H9 (cell line): ENCODE results near the gene CLCN5. TPM values are rescaled to one million over a fixed set of nuclear protein-coding genes. Genes with fewer than 3 reads are reported as not detected.

ENCODE experiments used
- DNase-seq: peaks from one replicate; pipeline ENCODE4 v3.0.0-alpha.2; 2017
- H2AFZ ChIP-seq: one replicate; pipeline ENCODE4 v1.6.1; 2013; ENCODE audit warnings: mild to moderate bottlenecking, low read length, control low read depth, moderate library complexity
- H2AK5ac ChIP-seq: 2 replicates; pipeline ENCODE4 v1.6.1; 2013; ENCODE audit warnings: low read length, control low read depth, mixed read lengths; ENCODE audit not compliant: insufficient read length
- H2BK120ac ChIP-seq: one replicate; pipeline ENCODE4 v1.6.1; 2013; ENCODE audit warnings: low read depth, mild to moderate bottlenecking, low read length, control low read depth, inconsistent platforms; ENCODE audit not compliant: poor library complexity, severe bottlenecking
- H2BK12ac ChIP-seq: 2 replicates; pipeline ENCODE4 v1.6.1; 2013; ENCODE audit warnings: low read length, control low read depth, mixed read lengths, low read depth; ENCODE audit not compliant: insufficient read length
- H2BK15ac ChIP-seq: 2 replicates; pipeline ENCODE4 v1.6.1; 2013; ENCODE audit warnings: low read depth, low read length, control low read depth
- H2BK20ac ChIP-seq: one replicate; pipeline ENCODE4 v1.6.1; 2013; ENCODE audit warnings: low read depth, mild to moderate bottlenecking, low read length, control low read depth, inconsistent platforms; ENCODE audit not compliant: poor library complexity, severe bottlenecking
- H2BK5ac ChIP-seq: 2 replicates; pipeline ENCODE4 v1.6.1; 2013; ENCODE audit warnings: low read length, control low read depth, mixed read lengths; ENCODE audit not compliant: insufficient read length
- H3K14ac ChIP-seq: 2 replicates; pipeline ENCODE4 v1.6.1; 2013; ENCODE audit warnings: low read length, control low read depth; ENCODE audit not compliant: insufficient read depth
- H3K18ac ChIP-seq: 2 replicates; pipeline ENCODE4 v1.6.1; 2013; ENCODE audit warnings: low read depth, mild to moderate bottlenecking, mixed read lengths, low read length, control low read depth; ENCODE audit not compliant: insufficient read length
- H3K23ac ChIP-seq: 2 replicates; pipeline ENCODE4 v1.6.1; 2013; ENCODE audit warnings: low read length, control low read depth, mixed read lengths, low read depth; ENCODE audit not compliant: insufficient read length
- H3K23me2 ChIP-seq: 2 replicates; pipeline ENCODE4 v1.6.1; 2013; ENCODE audit warnings: low read depth, mild to moderate bottlenecking, mixed read lengths, low read length, control low read depth; ENCODE audit not compliant: insufficient read length, poor library complexity, severe bottlenecking
- H3K27ac ChIP-seq: 2 replicates; pipeline ENCODE4 v1.5.1; 2013; ENCODE audit warnings: low read length, control low read depth, mixed read lengths, low read depth; ENCODE audit not compliant: insufficient read length
- H3K27me3 ChIP-seq: 2 replicates; pipeline ENCODE4 v1.6.1; 2013; ENCODE audit warnings: low read length, control low read depth, inconsistent platforms; ENCODE audit not compliant: insufficient read depth
- H3K4ac ChIP-seq: 2 replicates; pipeline ENCODE4 v1.6.1; 2013; ENCODE audit warnings: low read depth, mild to moderate bottlenecking, control low read depth, inconsistent platforms, low read length, moderate library complexity
- H3K4me1 ChIP-seq: 2 replicates; pipeline ENCODE4 v1.6.1; 2013; ENCODE audit warnings: low read length, control low read depth, inconsistent platforms; ENCODE audit not compliant: insufficient read depth
- H3K4me2 ChIP-seq: 2 replicates; pipeline ENCODE4 v1.6.1; 2013; ENCODE audit warnings: low read length, control low read depth, mixed read lengths; ENCODE audit not compliant: insufficient read length, insufficient read depth
- H3K56ac ChIP-seq: 2 replicates; pipeline ENCODE4 v1.6.1; 2013; ENCODE audit warnings: low read depth, mild to moderate bottlenecking, mixed read lengths, low read length, control low read depth; ENCODE audit not compliant: insufficient read length
- H3K79me1 ChIP-seq: 2 replicates; pipeline ENCODE4 v1.6.1; 2013; ENCODE audit warnings: low read depth, mild to moderate bottlenecking, moderate library complexity, low read length, control low read depth, inconsistent platforms; ENCODE audit not compliant: insufficient read depth, poor library complexity, severe bottlenecking
- H3K79me2 ChIP-seq: 2 replicates; pipeline ENCODE4 v1.6.1; 2013; ENCODE audit warnings: low read length, control low read depth, inconsistent platforms; ENCODE audit not compliant: insufficient read depth
- H3K9ac ChIP-seq: 2 replicates; pipeline ENCODE4 v1.6.1; 2013; ENCODE audit warnings: low read length, control low read depth, mixed read lengths; ENCODE audit not compliant: insufficient read length; ENCODE audit errors: extremely low read depth
- H3K9me3 ChIP-seq: one replicate; pipeline ENCODE4 v1.6.1; 2013; ENCODE audit warnings: low read depth, low read length, inconsistent platforms; ENCODE audit not compliant: control insufficient read depth
- H3T11ph ChIP-seq: one replicate; pipeline ENCODE4 v1.6.1; 2013; ENCODE audit warnings: mild to moderate bottlenecking, low read length, control low read depth, inconsistent platforms
- H4K20me1 ChIP-seq: one replicate; pipeline ENCODE4 v1.6.1; 2013; ENCODE audit not compliant: control insufficient read depth, insufficient read length, insufficient read depth
- H4K5ac ChIP-seq: 2 replicates; pipeline ENCODE4 v1.6.1; 2013; ENCODE audit warnings: low read depth, mild to moderate bottlenecking, mixed read lengths, low read length, control low read depth; ENCODE audit not compliant: insufficient read length
- H4K8ac ChIP-seq: replicated peaks from 2 replicates; pipeline ENCODE4 v1.6.1; 2013; ENCODE audit warnings: low read length, control low read depth, mixed read lengths, low read depth; ENCODE audit not compliant: insufficient read length
- H4K91ac ChIP-seq: 2 replicates; pipeline ENCODE4 v1.6.1; 2013; ENCODE audit warnings: low read depth, mild to moderate bottlenecking, moderate library complexity, mixed read lengths, low read length, control low read depth; ENCODE audit not compliant: insufficient read length
- H3K27ac Mint-ChIP-seq, 3 experiments: 2 replicates in 2 of 3; 3 replicates in 1 of 3; pipeline ENCODE4 v1.8.0; 2020 to 2021; ENCODE audit warnings: mixed read lengths in 3 of 3, mild to moderate bottlenecking in 1 of 3, moderate library complexity in 1 of 3
- H3K27me3 Mint-ChIP-seq: 2 replicates; pipeline ENCODE4 v1.8.0; 2021; ENCODE audit warnings: low read depth, mild to moderate bottlenecking, moderate library complexity, mixed read lengths
- H3K36me3 Mint-ChIP-seq, 3 experiments: 2 replicates in 2 of 3; 3 replicates in 1 of 3; pipeline ENCODE4 v1.8.0; 2020 to 2021; ENCODE audit warnings: low read depth in 3 of 3, mixed read lengths in 3 of 3; ENCODE audit not compliant: insufficient read depth in 1 of 3
- H3K4me1 Mint-ChIP-seq, 2 experiments: 2 replicates each; pipeline ENCODE4 v1.8.0; 2020; ENCODE audit warnings: mixed read lengths in 2 of 2
- H3K4me3 Mint-ChIP-seq, 2 experiments: 2 replicates in 1 of 2; 3 replicates in 1 of 2; pipeline ENCODE4 v1.8.0; 2020 to 2021; ENCODE audit warnings: mild to moderate bottlenecking in 2 of 2, mixed read lengths in 2 of 2, moderate library complexity in 1 of 2
- H3K9me3 Mint-ChIP-seq, 2 experiments: 2 replicates in 1 of 2; 3 replicates in 1 of 2; pipeline ENCODE4 v1.8.0; 2020; ENCODE audit warnings: mild to moderate bottlenecking in 2 of 2, mixed read lengths in 2 of 2, moderate library complexity in 1 of 2
- WGBS: extraction: QIAGEN DNeasy Blood & Tissue Kit; methylation state at CpG from one replicate; pipeline ENCODE4 v1.1.7; 2013; ENCODE audit warnings: missing lambda C conversion rate, low lambda C conversion rate, mixed read lengths; ENCODE audit not compliant: insufficient read length; ENCODE audit errors: extremely low coverage; 5-methylcytosine and 5-hydroxymethylcytosine counted together
- total RNA-seq: library from RNA; stranded (reverse); gene quantifications from 2 replicates; pipeline ENCODE4 v1.2.1, GENCODE V29; 2021
- TF ChIP-seq, protein P1 (sequence below): fragments of 200-600 bp; sonication (generic); conservative IDR thresholded peaks from 3 replicates; pipeline ENCODE4 v1.8.0; 2021; ENCODE audit warnings: antibody characterized with exemption, mild to moderate bottlenecking

The CLCN5 gene
- total RNA-seq, 1 experiment from 2014 or later = 5.9 TPM

GRCh38 chrX:50098749-50099148, 176.4 kb downstream of the CLCN5 start:
- Histone ChIP-seq H2BK12ac (no peak overlapping the region), H2BK5ac (no peak overlapping the region), H2AFZ (no peak overlapping the region), H3K23me2 (no peaks in the 10 kb centered on the region), H3T11ph (no peak overlapping the region), H3K9me3 (no peaks in the 10 kb centered on the region), H3K79me1 (no peaks in the 10 kb centered on the region), H3K9ac (no peak overlapping the region), H3K4me1 (no peaks in the 10 kb centered on the region), H3K4ac (no peak overlapping the region), H2BK20ac (no peak overlapping the region), H4K20me1 (no peaks in the 10 kb centered on the region), H3K14ac (no peak overlapping the region), H3K18ac (no peak overlapping the region), H2BK15ac (no peak overlapping the region), H2BK120ac (no peak overlapping the region), H3K56ac (no peak overlapping the region), H4K8ac (no peak overlapping the region), H3K27ac (no peak overlapping the region), H3K23ac (no peak overlapping the region), H4K5ac (no peak overlapping the region), H4K91ac (no peak overlapping the region), H3K79me2 (no peaks in the 10 kb centered on the region), H3K4me2 (no peak overlapping the region), H2AK5ac (no peak overlapping the region), H3K27me3 (no peaks in the 10 kb centered on the region)
- Mint-ChIP-seq H3K27ac (no peak overlapping the region), H3K9me3 (peaks cover 64 to 65% of the 10 kb centered on the region in 2 experiments), H3K27me3 (no peaks in the 10 kb centered on the region), H3K36me3 (peaks cover 0 to 9% (median 3%) of the 10 kb centered on the region in 3 experiments; a peak in 3 of 7 replicates), H3K4me3 (no peak overlapping the region), H3K4me1 (peaks cover 0 to 3% of the 10 kb centered on the region in 2 experiments; a peak in 2 of 4 replicates)
- DNase-seq = no peak
- whole genome bisulfite sequencing = no CpG with 5 or more reads among the region's 5 CpGs
- TF ChIP-seq, protein P1, sequence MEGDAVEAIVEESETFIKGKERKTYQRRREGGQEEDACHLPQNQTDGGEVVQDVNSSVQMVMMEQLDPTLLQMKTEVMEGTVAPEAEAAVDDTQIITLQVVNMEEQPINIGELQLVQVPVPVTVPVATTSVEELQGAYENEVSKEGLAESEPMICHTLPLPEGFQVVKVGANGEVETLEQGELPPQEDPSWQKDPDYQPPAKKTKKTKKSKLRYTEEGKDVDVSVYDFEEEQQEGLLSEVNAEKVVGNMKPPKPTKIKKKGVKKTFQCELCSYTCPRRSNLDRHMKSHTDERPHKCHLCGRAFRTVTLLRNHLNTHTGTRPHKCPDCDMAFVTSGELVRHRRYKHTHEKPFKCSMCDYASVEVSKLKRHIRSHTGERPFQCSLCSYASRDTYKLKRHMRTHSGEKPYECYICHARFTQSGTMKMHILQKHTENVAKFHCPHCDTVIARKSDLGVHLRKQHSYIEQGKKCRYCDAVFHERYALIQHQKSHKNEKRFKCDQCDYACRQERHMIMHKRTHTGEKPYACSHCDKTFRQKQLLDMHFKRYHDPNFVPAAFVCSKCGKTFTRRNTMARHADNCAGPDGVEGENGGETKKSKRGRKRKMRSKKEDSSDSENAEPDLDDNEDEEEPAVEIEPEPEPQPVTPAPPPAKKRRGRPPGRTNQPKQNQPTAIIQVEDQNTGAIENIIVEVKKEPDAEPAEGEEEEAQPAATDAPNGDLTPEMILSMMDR = no peak
